ENCODE data around the gene ZNF862. TPM values are rescaled to one million over a fixed set of nuclear protein-coding genes. Genes with fewer than 3 reads are reported as not detected.

Gene ZNF862
- total RNA-seq, 1 experiment from 2014 or later: 1.9 TPM

- H3K36me3 Mint-ChIP-seq (ENCODE audit: insufficient read depth in 1 of 3, low read depth in 3 of 3): no peaks in the 10 kb centered on the region
- Histone ChIP-seq H4K91ac (ENCODE audit: insufficient read length, low read depth, low read length) (no peak overlapping the region), H3K23me2 (ENCODE audit: insufficient read length, low read depth, low read length, poor library complexity, severe bottlenecking) (peaks cover 6% of the 10 kb centered on the region), H4K5ac (ENCODE audit: insufficient read length, low read depth, low read length) (no peak overlapping the region), H3K4ac (ENCODE audit: low read depth, low read length) (no peak overlapping the region), H3K23ac (ENCODE audit: insufficient read length, low read depth, low read length) (no peak overlapping the region), H4K8ac (replicated peaks; ENCODE audit: insufficient read length, low read depth, low read length) (no peak overlapping the region), H2BK12ac (ENCODE audit: insufficient read length, low read depth, low read length) (no peak overlapping the region), H2BK5ac (ENCODE audit: insufficient read length, low read length) (no peak overlapping the region), H3K14ac (ENCODE audit: insufficient read depth, low read length) (no peak overlapping the region), H3K4me2 (ENCODE audit: insufficient read depth, insufficient read length, low read length) (no peak overlapping the region), H2BK120ac (ENCODE audit: low read depth, low read length, poor library complexity, severe bottlenecking) (no peak overlapping the region), H3T11ph (ENCODE audit: low read length) (no peak overlapping the region), H2BK20ac (ENCODE audit: low read depth, low read length, poor library complexity, severe bottlenecking) (no peak overlapping the region), H3K56ac (ENCODE audit: insufficient read length, low read depth, low read length) (no peak overlapping the region), H3K18ac (ENCODE audit: insufficient read length, low read depth, low read length) (no peak overlapping the region), H3K4me1 (ENCODE audit: insufficient read depth, low read length) (no peaks in the 10 kb centered on the region), H3K79me2 (ENCODE audit: insufficient read depth, low read length) (no peaks in the 10 kb centered on the region), H2AK5ac (ENCODE audit: insufficient read length, low read length) (no peak overlapping the region), H3K27me3 (ENCODE audit: insufficient read depth, low read length) (0 out of 2 replicates have a peak, but pooled peaks cover 3% of the 10 kb centered on the region), H3K9ac (ENCODE audit: extremely low read depth, insufficient read length, low read length) (no peak overlapping the region), H2AFZ (ENCODE audit: low read length) (no peak overlapping the region), H3K9me3 (ENCODE audit: control insufficient read depth, low read depth, low read length) (no peaks in the 10 kb centered on the region), H4K20me1 (ENCODE audit: control insufficient read depth, insufficient read depth, insufficient read length) (no peaks in the 10 kb centered on the region), H3K27ac (ENCODE audit: insufficient read length, low read depth, low read length) (no peak overlapping the region), H2BK15ac (ENCODE audit: low read depth, low read length) (no peak overlapping the region), H3K79me1 (ENCODE audit: insufficient read depth, low read depth, low read length, poor library complexity, severe bottlenecking) (no peaks in the 10 kb centered on the region)
- DNase-seq: no peak
- no peak for TF ChIP-seq CTCF (conservative IDR thresholded peaks at IDR 0.05)
- peaks cover 51% of the 10 kb centered on the region for H3K27me3 Mint-ChIP-seq (ENCODE audit: low read depth)
- WGBS (ENCODE audit: extremely low coverage, insufficient read length, low lambda C conversion rate): no CpG with 5 or more reads among the region's 5 CpGs
- H3K27ac Mint-ChIP-seq: no peak overlapping the region
- H3K4me1 Mint-ChIP-seq: peaks cover 13 to 14% of the 10 kb centered on the region in 2 experiments
- peak overlapping the region in 1 of 2 experiments; percentile 81; a peak in 1 of 5 replicates for H3K4me3 Mint-ChIP-seq
- H3K9me3 Mint-ChIP-seq: no peaks in the 10 kb centered on the region
Observed at GRCh38 chr7:149839933-149840332, 1.8 kb downstream of the ZNF862 start.

All from H9 (cell line).